GM12872 (cell line): ENCODE measurements around the gene ZMIZ1.

Experiments
- CTCF ChIP-seq: IDR thresholded peaks from 3 replicates; pipeline ENCODE4 v1.5.1; 2011; ENCODE audit warnings: low read depth, mild to moderate bottlenecking, low read length, moderate library complexity; ENCODE audit not compliant: insufficient read depth

The ZMIZ1 gene

GRCh38 chr10:79060641-79061255, 8.0 kb upstream of the ZMIZ1 start:
- no peak for TF ChIP-seq CTCF

GRCh38 chr10:79061441-79062315, 7.1 kb upstream of the ZMIZ1 start:
- no peak for TF ChIP-seq CTCF

GRCh38 chr10:79063071-79063491, 5.7 kb upstream of the ZMIZ1 start:
- TF ChIP-seq CTCF, result no peak

GRCh38 chr10:79063661-79064492, 4.9 kb upstream of the ZMIZ1 start:
- no peak for TF ChIP-seq CTCF

- TF ChIP-seq CTCF, result no peak
Observed at GRCh38 chr10:79065091-79065551, 3.6 kb upstream of the ZMIZ1 start.

- no peak for TF ChIP-seq CTCF
Observed at GRCh38 chr10:79065853-79066252, 2.9 kb upstream of the ZMIZ1 start.
